Peyer's patch (tissue), 4 donors: ENCODE results near the gene CDKN3. TPM values are rescaled to one million over a fixed set of nuclear protein-coding genes. Genes with fewer than 3 reads are reported as not detected.

Experiments used
- DNase-seq, 3 donors: peaks; one replicate each; pipeline ENCODE4 v3.0.0-alpha.2; 2017 to 2019
- H3K27ac ChIP-seq, 4 donors: fragments of 200-600 bp; sonication (generic); one replicate each; pipeline ENCODE4 v1.5.1; 2016 to 2019
- H3K27me3 ChIP-seq, 2 donors: fragments of 200-600 bp; sonication (generic); one replicate each; pipeline ENCODE4 v1.5.1; 2019
- H3K36me3 ChIP-seq, 3 donors: fragments of 200-600 bp; sonication (generic); one replicate each; pipeline ENCODE4 v1.5.1; 2016 to 2019
- H3K4me1 ChIP-seq, 4 donors: fragments of 200-600 bp; sonication (generic); one replicate each; pipeline ENCODE4 v1.5.1; 2016 to 2019
- H3K4me3 ChIP-seq, 4 donors: fragments of 200-600 bp; sonication (generic); 1 replicate in 3 of 4; 2 replicates in 1 of 4; pipeline ENCODE4 v1.5.1; 2016 to 2019; ENCODE audit warnings: mild to moderate bottlenecking in 1 of 4
- H3K9me3 ChIP-seq, 4 donors: fragments of 200-600 bp; sonication (generic); one replicate each; pipeline ENCODE4 v1.5.1; 2016 to 2019; ENCODE audit warnings: mild to moderate bottlenecking in 1 of 4
- CTCF ChIP-seq, 6 experiments: fragments of 450-650 bp in 4 of 6; fragments of 200-600 bp in 2 of 6; sonication (generic) in 1 of 6; IDR thresholded peaks; one replicate each; pipeline ENCODE4 v1.5.1; 2017 to 2019; ENCODE audit warnings: antibody characterized with exemption in 6 of 6, mild to moderate bottlenecking in 3 of 6, moderate library complexity in 1 of 6
- POLR2A ChIP-seq, 2 donors: fragments of 450-650 bp; IDR thresholded peaks; one replicate each; pipeline ENCODE4 v1.5.1; 2017; ENCODE audit warnings: antibody characterized with exemption in 2 of 2, mild to moderate bottlenecking in 2 of 2, moderate library complexity in 2 of 2
- total RNA-seq, 4 donors: library from RNA; depleted of rRNA; stranded (reverse); fragments of >200 nt; gene quantifications; one replicate each; pipeline ENCODE4 v1.1.0, GENCODE V29; 2016

CDKN3 gene
- total RNA-seq, 4 donors from 2014 or later = 1.6 to 7.4 (median 4.3) TPM

GRCh38 chr14:54443981-54444380 is 47.2 kb downstream of the CDKN3 start:
- Histone ChIP-seq H3K4me1 (peaks cover 0 to 25% (median 7%) of the 10 kb centered on the region in 4 donors), H3K4me3 (no peak overlapping the region), H3K9me3 (no peaks in the 10 kb centered on the region), H3K27ac (no peak overlapping the region), H3K27me3 (no peaks in the 10 kb centered on the region), H3K36me3 (no peaks in the 10 kb centered on the region)
- no peak for DNase-seq
- TF ChIP-seq CTCF (IDR thresholded peaks at IDR 0.05) (no peak), POLR2A (IDR thresholded peaks at IDR 0.05) (no peak)

GRCh38 chr14:54444681-54445080 is 47.9 kb downstream of the CDKN3 start:
- Histone ChIP-seq H3K27ac (no peak overlapping the region), H3K4me1 (peaks cover 0 to 18% (median 7%) of the 10 kb centered on the region in 4 donors), H3K27me3 (no peaks in the 10 kb centered on the region), H3K36me3 (no peaks in the 10 kb centered on the region), H3K4me3 (no peak overlapping the region), H3K9me3 (no peaks in the 10 kb centered on the region)
- no peak for TF ChIP-seq POLR2A (IDR thresholded peaks at IDR 0.05)
- TF ChIP-seq CTCF (IDR thresholded peaks at IDR 0.05) = no peak
- no peak for DNase-seq

- no peak overlapping the region for H3K4me3 ChIP-seq
- peak overlapping the region in 3 of 4 donors; percentile 71 to 87 (median 83) for H3K27ac ChIP-seq
- H3K36me3 ChIP-seq = no peaks in the 10 kb centered on the region
- H3K4me1 ChIP-seq = peaks cover 0 to 10% (median 3%) of the 10 kb centered on the region in 4 donors
- DNase-seq = peak in 2 of 3 donors; percentile 54 to 74
- TF ChIP-seq CTCF (IDR thresholded peaks at IDR 0.05) = no peak
- no peak for TF ChIP-seq POLR2A (IDR thresholded peaks at IDR 0.05)
- no peaks in the 10 kb centered on the region for H3K27me3 ChIP-seq
- no peaks in the 10 kb centered on the region for H3K9me3 ChIP-seq
These were observed 49.4 kb downstream of the CDKN3 start for GRCh38 chr14:54446161-54446693.

- H3K4me3 ChIP-seq = peak overlapping the region in 2 of 4 donors; percentile 25 to 37
- no peaks in the 10 kb centered on the region for H3K27me3 ChIP-seq
- H3K36me3 ChIP-seq = no peaks in the 10 kb centered on the region
- DNase-seq = peak in 2 of 3 donors; percentile 66 to 88
- TF ChIP-seq POLR2A (IDR thresholded peaks at IDR 0.05) (no peak), CTCF (IDR thresholded peaks at IDR 0.05) (no peak)
- H3K4me1 ChIP-seq = peaks cover 0 to 10% (median 3%) of the 10 kb centered on the region in 4 donors
- H3K9me3 ChIP-seq = no peaks in the 10 kb centered on the region
- H3K27ac ChIP-seq = peak overlapping the region in 3 of 4 donors; percentile 71 to 87 (median 83)
These were observed 50.5 kb downstream of the CDKN3 start for GRCh38 chr14:54447231-54447692.

- Histone ChIP-seq H3K27ac (no peak overlapping the region), H3K4me3 (no peak overlapping the region), H3K36me3 (no peaks in the 10 kb centered on the region), H3K27me3 (no peaks in the 10 kb centered on the region), H3K4me1 (peaks cover 0 to 10% (median 3%) of the 10 kb centered on the region in 4 donors), H3K9me3 (no peaks in the 10 kb centered on the region)
- DNase-seq = no peak
- TF ChIP-seq CTCF (IDR thresholded peaks at IDR 0.05) (no peak), POLR2A (IDR thresholded peaks at IDR 0.05) (no peak)
These were observed 53.7 kb downstream of the CDKN3 start for GRCh38 chr14:54450535-54450934.
